ENCODE data around the gene SPCS3.
A peak's percentile ranks its signal among the peaks of the same experiment; 100 is the strongest.

Gene SPCS3

DNA sequence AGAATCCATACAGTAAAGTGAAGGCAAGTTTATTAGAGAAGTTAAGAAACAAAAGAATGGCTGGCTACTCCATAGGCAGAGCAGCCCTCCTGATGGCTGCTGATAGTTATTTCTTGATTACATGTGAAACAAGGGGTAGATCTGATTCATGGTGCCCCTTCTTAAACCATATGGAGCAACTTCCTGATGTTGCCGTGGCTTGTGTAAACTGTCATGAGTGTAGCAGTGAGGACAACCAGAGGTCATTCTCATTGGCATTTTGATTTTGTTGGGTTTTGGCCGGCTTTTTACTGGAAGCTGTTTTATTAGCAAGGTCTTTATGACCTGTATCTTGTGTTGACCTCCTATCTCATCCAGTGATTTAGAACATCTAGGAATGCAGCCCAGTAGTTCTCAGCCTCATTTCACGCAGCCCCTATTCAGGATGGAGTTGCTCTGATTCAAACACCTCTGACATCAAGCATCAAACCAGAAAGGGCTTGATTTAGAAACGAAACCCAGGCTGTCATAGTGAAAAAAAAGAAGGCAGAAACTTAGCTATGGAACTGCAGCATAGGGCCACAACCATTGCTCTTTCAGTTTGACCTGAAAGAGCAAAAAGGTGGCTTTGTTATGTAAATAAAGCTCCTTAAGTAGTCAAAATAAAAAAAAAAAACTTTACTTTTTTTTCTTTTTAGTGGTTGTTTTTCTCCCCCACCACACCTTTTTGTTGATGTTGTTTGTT lies 37.8 kb downstream of the SPCS3 start:
- no peaks in the 10 kb centered on the region for H3K36me3 ChIP-seq (ENCODE audit: control insufficient read depth, insufficient read depth, low read length)
- H3K9me3 ChIP-seq (ENCODE audit: control insufficient read depth, insufficient read depth, low read length), result peaks cover 5% of the 10 kb centered on the region
- H3K4me1 ChIP-seq (ENCODE audit: control insufficient read depth, insufficient read depth, low read length), result peaks cover 25% of the 10 kb centered on the region
- H3K4me3 ChIP-seq (ENCODE audit: low read depth, low read length), result peak overlapping the region; percentile 12
- no peaks in the 10 kb centered on the region for H3K27me3 ChIP-seq (ENCODE audit: control insufficient read depth, insufficient read depth, low read length)
- no peak overlapping the region for H3K9ac ChIP-seq (ENCODE audit: low read depth, low read length)

DNA sequence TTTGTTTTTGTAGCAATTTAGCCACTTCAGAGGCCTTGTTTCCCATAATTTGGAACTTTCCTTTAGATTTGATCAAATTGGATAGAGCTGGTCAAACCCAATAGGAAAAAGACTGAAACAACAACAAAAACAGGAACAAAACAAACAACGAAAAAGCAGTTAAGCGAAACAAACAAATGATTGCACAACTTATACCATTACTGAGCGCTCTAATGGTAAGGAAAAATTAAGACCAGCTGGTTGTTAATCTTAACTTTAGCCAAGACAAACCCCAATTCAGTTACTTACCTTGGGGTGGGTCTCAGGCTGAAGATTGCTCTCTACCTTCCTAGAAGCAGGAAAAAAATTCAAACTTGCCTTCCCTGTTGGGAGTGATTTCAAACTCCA lies 38.3 kb downstream of the SPCS3 start:
- Histone ChIP-seq H3K4me1 (ENCODE audit: control insufficient read depth, insufficient read depth, low read length) (peaks cover 25% of the 10 kb centered on the region), H3K4me3 (ENCODE audit: low read depth, low read length) (peak overlapping the region; percentile 5), H3K36me3 (ENCODE audit: control insufficient read depth, insufficient read depth, low read length) (no peaks in the 10 kb centered on the region), H3K27me3 (ENCODE audit: control insufficient read depth, insufficient read depth, low read length) (no peaks in the 10 kb centered on the region), H3K9ac (ENCODE audit: low read depth, low read length) (no peak overlapping the region), H3K9me3 (ENCODE audit: control insufficient read depth, insufficient read depth, low read length) (peaks cover 5% of the 10 kb centered on the region)

DNA sequence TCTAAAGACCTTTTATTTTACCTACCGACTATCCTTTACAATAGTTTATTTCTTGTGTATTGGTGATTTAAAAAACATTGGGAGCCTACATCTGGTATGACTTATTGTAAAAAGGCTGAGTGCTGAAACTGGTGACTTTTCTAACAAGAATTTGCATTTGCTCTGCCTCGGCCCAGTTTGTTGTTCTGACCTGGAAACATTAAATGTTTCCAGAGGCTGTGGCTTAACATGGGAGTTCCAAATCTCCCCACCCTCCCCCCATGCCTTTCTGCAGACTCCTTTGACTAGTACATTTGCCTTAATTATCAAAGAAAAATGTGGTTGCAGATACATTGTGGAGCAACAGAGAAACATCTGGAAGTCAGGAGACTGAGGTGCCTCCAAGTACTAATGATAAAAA lies 39.8 kb downstream of the SPCS3 start:
- H3K4me1 ChIP-seq (ENCODE audit: control insufficient read depth, insufficient read depth, low read length), result peaks cover 25% of the 10 kb centered on the region
- no peaks in the 10 kb centered on the region for H3K27me3 ChIP-seq (ENCODE audit: control insufficient read depth, insufficient read depth, low read length)
- H3K4me3 ChIP-seq (ENCODE audit: low read depth, low read length), result no peak overlapping the region
- H3K9me3 ChIP-seq (ENCODE audit: control insufficient read depth, insufficient read depth, low read length), result no peaks in the 10 kb centered on the region
- no peak overlapping the region for H3K9ac ChIP-seq (ENCODE audit: low read depth, low read length)
- no peaks in the 10 kb centered on the region for H3K36me3 ChIP-seq (ENCODE audit: control insufficient read depth, insufficient read depth, low read length)

DNA sequence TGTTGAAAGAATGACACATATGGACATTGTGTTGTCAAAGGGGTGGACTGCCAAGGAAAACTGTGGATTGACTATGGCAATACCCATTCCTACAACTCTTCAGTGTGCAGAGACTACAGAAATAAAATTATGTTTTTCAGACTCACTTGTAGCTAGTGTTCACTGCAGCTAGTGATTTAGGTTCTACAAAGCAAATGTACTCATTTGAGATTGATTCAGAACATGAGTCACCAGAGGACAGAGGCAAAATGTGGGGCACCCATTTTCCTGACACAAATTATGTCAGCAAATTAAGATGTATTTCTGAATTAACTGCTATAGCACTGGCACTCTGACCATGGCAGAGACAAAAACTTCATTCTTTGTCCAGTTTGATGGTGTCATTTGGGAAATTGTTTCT lies 40.7 kb downstream of the SPCS3 start:
- H3K9ac ChIP-seq (ENCODE audit: low read depth, low read length), result no peak overlapping the region
- H3K9me3 ChIP-seq (ENCODE audit: control insufficient read depth, insufficient read depth, low read length), result no peaks in the 10 kb centered on the region
- H3K4me3 ChIP-seq (ENCODE audit: low read depth, low read length), result no peak overlapping the region
- H3K4me1 ChIP-seq (ENCODE audit: control insufficient read depth, insufficient read depth, low read length), result peaks cover 25% of the 10 kb centered on the region
- H3K36me3 ChIP-seq (ENCODE audit: control insufficient read depth, insufficient read depth, low read length), result no peaks in the 10 kb centered on the region
- no peaks in the 10 kb centered on the region for H3K27me3 ChIP-seq (ENCODE audit: control insufficient read depth, insufficient read depth, low read length)

DNA sequence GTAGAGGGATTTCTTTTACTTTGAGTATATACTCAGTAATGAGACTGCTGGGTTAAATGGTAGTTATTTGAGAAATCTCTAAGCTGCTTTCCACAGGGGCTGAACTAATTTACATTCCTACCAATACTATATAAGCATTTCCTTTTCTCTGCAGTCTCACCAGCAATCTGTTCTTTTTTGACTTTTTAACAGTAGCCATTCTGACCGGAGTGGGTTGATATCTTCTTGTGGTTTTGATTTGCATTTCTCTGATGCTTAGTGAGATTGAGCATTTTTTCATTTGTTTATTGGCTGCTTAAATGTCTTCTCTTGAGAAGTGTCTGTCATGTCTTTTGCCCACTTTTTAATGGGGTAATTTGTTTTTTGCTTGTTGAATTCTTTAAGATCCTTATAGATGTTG lies 43.3 kb downstream of the SPCS3 start:
- H3K9me3 ChIP-seq (ENCODE audit: control insufficient read depth, insufficient read depth, low read length), result no peaks in the 10 kb centered on the region
- H3K36me3 ChIP-seq (ENCODE audit: control insufficient read depth, insufficient read depth, low read length), result no peaks in the 10 kb centered on the region
- no peak overlapping the region for H3K4me3 ChIP-seq (ENCODE audit: low read depth, low read length)
- no peak overlapping the region for H3K9ac ChIP-seq (ENCODE audit: low read depth, low read length)
- H3K4me1 ChIP-seq (ENCODE audit: control insufficient read depth, insufficient read depth, low read length), result peaks cover 9% of the 10 kb centered on the region
- no peaks in the 10 kb centered on the region for H3K27me3 ChIP-seq (ENCODE audit: control insufficient read depth, insufficient read depth, low read length)

DNA sequence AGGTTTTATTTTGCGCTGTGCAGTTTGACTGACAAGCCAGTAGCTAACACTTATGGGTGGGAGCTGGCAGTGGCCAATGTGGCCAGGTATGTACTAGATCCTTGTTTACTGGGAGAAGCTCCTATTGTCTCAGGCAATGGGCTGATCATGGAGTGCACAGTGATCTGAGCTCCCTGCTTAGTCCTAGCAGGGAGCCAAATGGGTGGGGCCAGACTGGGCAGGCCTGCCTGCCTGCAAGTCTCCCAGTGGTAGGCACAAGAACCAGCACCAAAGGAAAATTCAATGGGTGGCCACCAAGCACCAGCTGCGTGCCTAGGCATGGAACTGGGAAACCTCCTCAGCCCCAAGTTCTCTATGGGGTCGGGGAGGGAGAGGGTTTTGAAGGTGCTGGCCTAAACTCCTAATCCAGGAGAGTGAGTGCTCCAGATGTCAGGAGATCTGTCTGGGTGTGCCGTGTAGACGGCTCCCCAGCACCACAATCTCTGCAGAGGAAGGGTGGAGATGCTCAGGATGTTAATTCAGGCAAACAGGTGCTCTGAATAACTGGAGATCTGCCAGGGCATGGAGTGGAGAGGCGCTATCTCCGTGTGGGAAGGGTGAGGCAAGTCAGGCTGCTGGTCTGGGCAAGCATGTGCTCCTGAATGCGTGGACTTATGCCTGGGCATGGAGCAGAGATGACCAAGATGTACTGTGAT lies 48.2 kb downstream of the SPCS3 start:
- Histone ChIP-seq H3K9me3 (ENCODE audit: control insufficient read depth, insufficient read depth, low read length) (no peaks in the 10 kb centered on the region), H3K4me1 (ENCODE audit: control insufficient read depth, insufficient read depth, low read length) (no peaks in the 10 kb centered on the region), H3K4me3 (ENCODE audit: low read depth, low read length) (no peak overlapping the region), H3K27me3 (ENCODE audit: control insufficient read depth, insufficient read depth, low read length) (no peaks in the 10 kb centered on the region), H3K36me3 (ENCODE audit: control insufficient read depth, insufficient read depth, low read length) (no peaks in the 10 kb centered on the region), H3K9ac (ENCODE audit: low read depth, low read length) (no peak overlapping the region)

DNA sequence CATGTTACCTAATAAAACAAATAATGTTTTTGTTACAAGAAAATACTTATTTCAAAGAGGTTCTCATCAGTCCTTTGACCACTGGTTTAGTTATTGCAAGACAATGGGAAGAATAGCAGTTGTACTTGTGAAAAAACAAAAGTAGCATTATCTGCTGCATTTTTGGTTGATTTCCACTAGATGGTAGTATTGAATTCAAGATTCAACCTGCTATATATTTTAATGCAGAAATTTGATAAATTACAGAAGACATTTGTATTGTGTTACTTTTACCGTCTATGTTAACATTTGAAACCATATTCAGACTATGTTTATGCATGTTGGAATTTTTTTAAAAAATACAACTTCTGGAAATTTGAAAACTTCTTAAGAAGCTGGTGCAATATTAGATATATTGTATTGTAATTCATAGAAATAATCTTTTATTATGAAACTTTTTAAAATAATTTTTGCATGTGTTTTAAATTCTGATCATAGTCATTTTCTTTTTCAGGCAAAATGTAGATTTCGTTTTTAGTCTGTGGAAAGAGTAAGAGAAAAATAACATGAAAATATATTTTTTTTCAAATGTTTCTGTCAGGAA lies 56.4 kb downstream of the SPCS3 start:
- no peaks in the 10 kb centered on the region for H3K9me3 ChIP-seq (ENCODE audit: control insufficient read depth, insufficient read depth, low read length)
- no peak overlapping the region for H3K9ac ChIP-seq (ENCODE audit: low read depth, low read length)
- no peaks in the 10 kb centered on the region for H3K27me3 ChIP-seq (ENCODE audit: control insufficient read depth, insufficient read depth, low read length)
- no peaks in the 10 kb centered on the region for H3K4me1 ChIP-seq (ENCODE audit: control insufficient read depth, insufficient read depth, low read length)
- H3K36me3 ChIP-seq (ENCODE audit: control insufficient read depth, insufficient read depth, low read length), result no peaks in the 10 kb centered on the region
- H3K4me3 ChIP-seq (ENCODE audit: low read depth, low read length), result no peak overlapping the region

DNA sequence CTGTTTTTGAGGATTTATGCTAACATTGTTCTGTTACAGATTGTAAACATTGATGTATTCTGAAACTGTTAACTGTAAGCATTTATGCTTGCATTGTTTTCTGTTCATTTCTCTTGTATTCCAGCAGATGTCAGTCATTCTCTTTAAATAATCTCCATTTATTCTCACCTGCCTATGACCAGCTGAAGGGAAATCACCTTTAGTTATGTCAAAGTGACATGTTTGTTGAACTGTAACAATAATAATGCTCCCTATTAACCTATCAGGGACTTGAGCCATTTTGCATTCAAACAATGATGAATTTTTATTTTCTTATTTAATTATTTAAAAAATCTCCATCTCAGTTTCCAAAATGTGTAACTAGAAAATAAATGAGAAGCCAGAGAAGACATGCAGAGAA lies 58.0 kb downstream of the SPCS3 start:
- Histone ChIP-seq H3K36me3 (ENCODE audit: control insufficient read depth, insufficient read depth, low read length) (no peaks in the 10 kb centered on the region), H3K4me3 (ENCODE audit: low read depth, low read length) (no peak overlapping the region), H3K9me3 (ENCODE audit: control insufficient read depth, insufficient read depth, low read length) (no peaks in the 10 kb centered on the region), H3K9ac (ENCODE audit: low read depth, low read length) (no peak overlapping the region), H3K4me1 (ENCODE audit: control insufficient read depth, insufficient read depth, low read length) (no peaks in the 10 kb centered on the region), H3K27me3 (ENCODE audit: control insufficient read depth, insufficient read depth, low read length) (no peaks in the 10 kb centered on the region)

DNA sequence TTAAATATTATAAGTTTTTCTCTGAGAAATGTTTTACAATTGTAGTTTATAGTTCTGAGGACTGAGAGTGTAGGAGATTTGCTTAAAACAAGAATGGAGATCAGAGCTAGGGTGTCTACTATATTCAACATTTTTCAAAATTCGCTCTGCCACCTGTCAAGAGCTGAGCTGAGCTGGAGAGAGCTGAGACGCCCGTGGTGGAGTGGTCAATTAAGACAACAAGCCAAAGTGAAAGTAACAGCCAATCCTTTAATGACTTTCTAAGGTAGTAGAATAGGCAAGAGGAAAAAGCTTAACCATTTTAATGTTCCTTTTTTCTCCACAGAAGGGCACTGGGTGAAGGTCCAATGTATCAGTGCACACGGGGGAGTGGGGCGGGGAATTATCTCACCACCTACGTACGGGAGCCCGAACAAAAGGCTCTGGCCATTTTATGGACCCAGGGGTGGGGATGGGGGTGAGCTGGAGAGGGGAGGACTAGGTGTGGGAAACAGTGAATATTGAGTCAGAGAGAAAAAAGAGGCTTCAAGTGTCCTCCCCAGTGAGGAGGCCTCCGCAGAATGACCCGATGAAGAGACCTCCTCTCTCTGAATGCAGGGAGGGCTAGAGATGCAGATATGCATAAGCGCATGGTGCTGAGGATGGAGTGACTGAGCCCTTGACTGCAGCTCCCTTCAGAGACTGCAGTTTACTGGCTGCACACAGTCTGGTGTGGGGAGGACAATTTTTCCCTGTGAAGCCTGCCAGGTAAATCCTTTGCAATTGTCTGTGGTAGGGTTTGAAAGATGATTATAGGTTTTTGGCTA lies 60.8 kb downstream of the SPCS3 start:
- Histone ChIP-seq H3K27me3 (ENCODE audit: control insufficient read depth, insufficient read depth, low read length) (no peaks in the 10 kb centered on the region), H3K4me3 (ENCODE audit: low read depth, low read length) (no peak overlapping the region), H3K9ac (ENCODE audit: low read depth, low read length) (no peak overlapping the region), H3K36me3 (ENCODE audit: control insufficient read depth, insufficient read depth, low read length) (no peaks in the 10 kb centered on the region), H3K4me1 (ENCODE audit: control insufficient read depth, insufficient read depth, low read length) (no peaks in the 10 kb centered on the region), H3K9me3 (ENCODE audit: control insufficient read depth, insufficient read depth, low read length) (no peaks in the 10 kb centered on the region)

All from iPS-15b (cell line).